Stimulated activated CD4-positive, alpha-beta T cell treated with anti-CD3 and anti-CD28 coated beads, Interleukin-4, amount 100 ng/mL, for 48 hours (primary cell): ENCODE results near the gene RHBDF1.

Experiments
- DNase-seq, 2 donors: peaks; one replicate each; pipeline ENCODE4 v3.0.0-alpha.2; 2020; ENCODE audit warnings: low read depth in 2 of 2

RHBDF1 gene

GRCh38 chr16:94918-95265 is 22.5 kb upstream of the RHBDF1 start:
- no peak for DNase-seq

- DNase-seq: no peak
Measured at GRCh38 chr16:92431-93339, 20.3 kb upstream of the RHBDF1 start.

DNA sequence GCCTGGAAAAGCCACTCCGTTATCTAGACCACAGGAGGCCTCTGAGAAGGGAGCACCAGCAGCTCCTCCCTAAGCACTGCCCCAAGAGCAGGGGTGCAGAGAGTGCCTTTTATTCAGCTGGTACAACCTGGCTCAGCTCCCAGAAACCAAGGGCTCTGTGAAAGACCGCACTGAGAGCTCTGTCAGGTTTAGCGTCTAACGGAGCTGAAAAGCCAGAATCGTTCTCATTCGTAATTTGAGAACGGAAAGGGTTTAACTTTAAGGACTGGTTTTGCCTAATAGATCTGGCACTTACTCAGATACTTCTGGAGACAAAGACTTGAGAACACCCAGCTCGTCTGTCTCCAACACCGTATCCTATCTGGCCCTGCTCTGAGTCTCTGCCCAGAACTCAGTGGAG is 19.1 kb upstream of the RHBDF1 start:
- DNase-seq: no peak

DNA sequence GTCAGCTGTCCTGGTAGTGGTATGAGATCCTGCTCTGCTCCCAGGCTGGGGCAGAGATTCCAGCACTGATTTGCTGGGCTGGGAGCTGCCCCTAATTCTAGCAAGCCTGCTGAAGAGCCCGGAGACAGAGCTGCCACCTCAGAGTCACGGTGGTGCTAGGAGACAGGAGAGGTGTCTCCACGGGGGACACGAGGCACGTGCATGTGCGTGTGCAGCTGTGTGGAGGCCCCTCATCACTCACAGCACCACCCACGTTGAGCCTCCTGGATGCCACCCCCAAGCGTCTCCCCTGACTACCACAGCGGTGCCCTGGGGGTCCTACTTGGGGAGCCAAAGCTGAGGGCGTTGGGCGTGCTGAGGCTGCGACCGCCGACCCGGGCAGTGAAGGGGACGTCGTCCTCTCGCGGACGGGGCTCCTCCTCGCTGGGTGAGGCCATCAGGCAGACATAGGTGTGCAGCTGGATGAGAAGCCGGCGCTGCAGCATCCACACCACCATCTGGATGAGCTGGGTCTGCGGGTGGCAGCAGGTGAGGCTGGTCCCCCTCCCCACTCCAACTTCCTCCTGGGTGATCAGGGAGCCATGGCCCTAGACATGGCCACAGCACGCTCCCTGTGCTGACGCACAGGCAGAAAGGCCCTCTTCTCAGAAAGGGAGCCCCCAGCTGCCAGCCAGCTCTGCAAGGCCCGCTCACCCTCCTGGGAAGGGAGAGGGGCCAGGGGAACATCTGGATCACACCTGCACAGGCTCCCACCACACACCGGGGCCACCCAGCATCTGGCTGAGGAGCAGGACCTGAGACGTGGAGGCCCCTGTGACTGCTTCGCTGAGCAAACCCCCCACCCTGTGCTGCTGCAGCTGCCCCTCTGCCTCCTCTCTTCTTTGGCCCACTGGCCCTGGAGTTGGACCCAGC is 17.2 kb upstream of the RHBDF1 start:
- DNase-seq: no peak

DNA sequence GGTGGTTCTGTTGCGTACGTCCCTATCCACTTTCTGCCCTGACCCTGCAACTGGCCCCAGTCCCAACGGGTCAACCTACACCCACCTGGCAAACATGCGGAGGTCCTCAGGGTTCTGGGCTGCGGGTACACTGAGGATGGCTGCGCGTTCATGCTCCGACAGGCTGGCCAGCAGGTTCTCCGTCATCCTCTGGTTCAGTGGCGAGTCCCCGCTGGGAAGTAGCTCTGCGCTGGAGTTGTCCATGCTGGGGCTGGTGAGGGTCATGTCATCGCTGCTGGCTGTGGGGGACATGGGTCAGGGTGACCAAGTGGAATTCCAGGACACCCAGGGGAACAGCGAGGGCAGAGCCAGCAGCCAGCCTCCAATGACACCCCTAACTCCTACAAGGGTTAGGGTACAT is 16.2 kb upstream of the RHBDF1 start:
- DNase-seq: no peak

DNA sequence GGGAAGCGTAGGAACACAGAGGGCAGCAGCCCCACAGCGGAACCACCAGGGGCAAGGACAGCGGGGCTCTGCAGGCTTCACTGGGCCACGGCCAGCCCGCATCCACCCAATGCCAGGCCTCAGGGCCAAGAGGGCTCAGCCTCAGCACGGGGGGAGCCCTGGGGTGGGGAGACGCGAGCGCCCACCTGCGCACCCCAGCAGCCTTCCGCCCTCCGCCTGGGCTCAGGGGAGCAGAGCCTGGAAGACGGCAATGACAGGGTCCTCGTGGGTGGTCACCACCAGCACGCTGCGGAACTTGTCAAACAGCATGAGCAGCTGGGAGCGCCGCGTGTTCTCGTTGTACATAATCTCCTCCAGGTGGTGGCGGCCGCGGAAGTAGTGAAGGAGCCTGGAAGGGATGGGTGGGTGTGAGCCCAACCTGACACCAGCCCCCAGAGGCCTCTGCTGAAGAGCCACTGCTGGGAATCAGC is 14.1 kb upstream of the RHBDF1 start:
- DNase-seq: no peak

GRCh38 chr16:85865-86264 is 13.4 kb upstream of the RHBDF1 start:
- no peak for DNase-seq

GRCh38 chr16:85407-85782 is 13.0 kb upstream of the RHBDF1 start:
- DNase-seq: no peak

DNA sequence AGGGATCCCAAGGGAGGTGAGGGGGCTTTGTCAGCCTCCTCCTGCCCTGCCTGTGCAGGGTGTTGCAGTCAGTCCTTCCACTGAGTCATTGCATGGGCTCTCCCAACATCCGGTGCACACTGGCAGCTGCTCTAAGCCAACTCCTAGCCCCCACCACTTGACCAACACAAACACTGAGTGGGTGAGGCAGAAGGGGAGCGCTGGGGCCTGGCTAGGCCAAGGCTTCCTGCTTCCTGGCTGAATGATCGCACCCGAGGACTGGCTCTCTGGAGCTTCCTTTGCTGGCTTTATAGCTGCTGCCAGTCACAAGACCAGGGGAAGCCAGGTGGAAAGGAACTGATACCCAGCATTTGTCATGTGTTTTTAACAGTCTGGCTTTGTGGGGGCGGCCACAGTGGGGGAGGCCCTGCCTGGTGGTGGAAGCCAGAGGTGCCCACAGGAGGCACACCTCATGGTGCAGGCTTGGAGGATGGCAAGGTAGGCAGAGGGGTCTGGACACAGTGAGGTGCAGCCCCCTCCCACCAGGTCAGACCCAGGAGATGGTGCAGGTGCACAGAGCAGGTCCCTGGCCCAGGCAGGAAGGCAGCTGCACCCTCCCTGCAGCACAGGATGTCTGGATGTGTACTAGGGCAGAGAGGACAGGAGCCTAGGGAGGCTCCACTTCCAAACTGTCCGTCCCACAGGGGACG is 12.4 kb upstream of the RHBDF1 start:
- peak; percentile 32 to 42 for DNase-seq

DNA sequence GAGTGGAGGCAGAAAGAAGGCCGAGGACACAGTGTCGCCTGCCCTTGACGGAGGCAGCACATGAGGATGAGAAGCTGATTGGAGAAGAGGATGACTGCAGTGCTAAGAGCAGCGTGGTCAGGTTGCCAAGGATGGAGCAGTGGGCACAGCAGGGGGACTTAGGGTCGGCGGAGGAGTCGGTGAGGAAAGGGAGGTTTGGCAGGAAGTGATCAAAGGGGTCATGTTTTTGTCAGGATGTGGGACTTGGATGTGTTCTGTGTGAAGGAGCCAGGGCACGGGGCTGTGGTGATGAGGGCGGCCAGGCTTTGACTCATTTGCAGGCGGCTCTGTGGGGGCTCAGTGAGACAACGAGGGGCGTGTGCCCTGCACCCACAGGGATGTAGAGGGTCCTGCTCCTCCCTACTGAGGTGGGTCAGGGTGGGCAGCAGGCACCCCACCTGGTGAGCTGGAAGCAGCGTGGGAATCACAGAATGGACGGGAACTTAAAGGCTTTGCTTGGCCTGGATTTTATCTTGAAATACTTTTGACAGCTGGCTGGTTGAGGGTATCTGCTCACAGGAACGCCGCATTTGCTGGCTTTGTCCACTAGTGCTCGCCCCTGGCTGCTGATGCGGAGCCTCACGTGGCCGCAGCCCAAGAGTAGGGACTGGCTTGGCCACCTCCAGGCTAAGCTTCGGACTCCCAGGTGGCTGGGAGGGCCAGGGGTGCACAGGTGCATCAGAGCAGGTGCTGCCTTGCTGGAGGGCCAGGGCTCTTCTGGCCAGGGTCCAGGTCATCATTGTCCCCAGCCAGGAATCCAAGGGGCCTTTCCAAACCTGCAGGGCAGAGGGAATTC is 11.6 kb upstream of the RHBDF1 start:
- DNase-seq: no peak

DNA sequence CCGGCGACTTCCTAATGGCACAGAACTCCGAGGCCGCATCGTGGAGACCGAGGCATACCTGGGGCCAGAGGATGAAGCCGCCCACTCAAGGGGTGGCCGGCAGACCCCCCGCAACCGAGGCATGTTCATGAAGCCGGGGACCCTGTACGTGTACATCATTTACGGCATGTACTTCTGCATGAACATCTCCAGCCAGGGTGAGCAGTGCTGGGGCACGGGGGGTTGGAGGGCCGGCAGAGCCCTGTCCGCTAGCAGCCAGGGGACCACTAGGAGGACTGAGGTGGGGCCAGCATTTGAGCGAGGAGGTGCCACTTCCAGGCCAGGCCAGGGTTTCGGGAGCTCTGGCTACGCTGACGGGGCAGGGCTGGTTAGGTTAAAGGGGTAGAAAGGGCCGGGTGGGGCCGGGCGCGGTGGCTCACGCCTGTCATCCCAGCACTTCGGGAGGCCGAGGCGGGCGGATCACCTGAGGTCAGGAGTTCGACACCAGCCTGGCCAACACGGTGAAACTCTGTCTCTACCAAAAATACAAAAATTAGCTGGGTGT is 10.7 kb upstream of the RHBDF1 start:
- DNase-seq: no peak

DNA sequence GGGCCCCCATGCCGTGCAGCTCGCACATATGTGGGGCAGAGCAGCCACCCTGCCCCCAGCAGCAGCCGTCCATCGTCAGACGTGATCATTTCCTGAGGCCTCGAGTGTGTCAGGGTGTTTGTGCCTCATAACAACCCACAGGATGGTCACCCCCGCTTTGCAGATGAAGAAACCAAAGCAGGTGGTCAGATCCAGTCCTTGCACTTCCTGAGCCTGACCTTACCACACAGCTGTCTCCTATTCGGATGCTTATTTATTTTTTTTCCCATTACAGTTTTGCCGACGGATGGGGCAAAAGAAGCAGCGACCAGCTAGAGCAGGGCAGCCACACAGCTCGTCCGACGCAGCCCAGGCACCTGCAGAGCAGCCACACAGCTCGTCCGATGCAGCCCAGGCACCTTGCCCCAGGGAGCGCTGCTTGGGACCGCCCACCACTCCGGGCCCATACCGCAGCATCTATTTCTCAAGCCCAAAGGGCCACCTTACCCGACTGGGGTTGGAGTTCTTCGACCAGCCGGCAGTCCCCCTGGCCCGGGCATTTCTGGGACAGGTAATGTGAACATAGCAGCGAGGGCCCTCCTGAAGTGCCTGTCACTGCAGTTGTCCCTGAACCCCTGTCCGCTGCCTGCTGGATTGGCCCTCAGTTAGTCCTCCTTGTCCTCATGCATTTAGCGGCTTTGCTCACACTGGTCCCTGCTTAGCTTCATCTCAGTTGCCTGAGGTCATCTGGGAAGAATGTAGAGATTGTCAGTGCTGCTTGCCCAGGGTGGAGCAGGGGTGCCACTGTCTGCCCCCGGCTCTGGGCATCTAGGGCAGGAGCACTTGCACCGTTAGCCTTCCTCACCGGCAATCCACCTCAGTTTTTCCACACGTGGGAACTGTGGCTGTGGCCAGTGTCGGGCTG is 7.0 kb upstream of the RHBDF1 start:
- DNase-seq: no peak

GRCh38 chr16:78444-79150 is 6.2 kb upstream of the RHBDF1 start:
- no peak for DNase-seq

GRCh38 chr16:77807-78443 is 5.5 kb upstream of the RHBDF1 start, which contains the start of gene MPG:
MPG (plus strand) TSS chr16:78225; CDS start chr16:78310, 85 bp downstream.
- DNase-seq: peak; percentile 70 to 80

DNA sequence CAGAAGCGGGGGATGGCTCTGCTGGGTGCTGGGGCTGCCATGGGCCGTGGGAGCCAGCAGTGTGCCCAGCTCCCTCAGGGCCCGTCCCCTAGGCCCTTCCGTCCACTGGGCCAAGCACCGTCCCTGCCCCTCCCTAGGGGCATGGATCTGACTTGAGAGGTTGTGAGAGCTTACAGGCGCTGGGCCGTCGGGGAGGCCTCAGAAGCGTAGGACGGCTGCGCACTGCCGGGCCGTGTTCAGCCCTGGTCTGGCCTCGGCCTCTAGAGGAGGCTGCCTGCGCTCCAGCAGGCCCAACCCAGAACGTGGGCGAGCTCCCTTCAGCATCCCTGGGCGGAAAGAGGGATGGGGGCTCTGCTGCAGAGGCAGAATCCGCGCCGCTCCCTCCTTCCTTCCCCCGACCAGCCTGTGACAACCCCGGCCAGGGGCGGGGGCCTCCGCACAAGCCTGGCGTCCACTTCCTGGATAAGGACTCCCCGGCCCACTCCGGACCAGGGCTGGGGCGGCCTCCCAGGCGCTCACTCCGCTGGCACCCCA is 4.9 kb upstream of the RHBDF1 start:
- no peak for DNase-seq

GRCh38 chr16:76535-77272 is 4.3 kb upstream of the RHBDF1 start:
- DNase-seq: no peak
